Liver (tissue), 9 donors: ENCODE measurements around the gene HORMAD2. TPM values are rescaled to one million over a fixed set of nuclear protein-coding genes. Genes with fewer than 3 reads are reported as not detected.

Experiments used
- DNase-seq: peaks from one replicate; pipeline ENCODE4 v3.0.0-alpha.2; 2017; ENCODE audit warnings: low spot score
- H3K27ac ChIP-seq, 2 donors: one replicate each; pipeline ENCODE4 v1.7.0; 2013; ENCODE audit warnings: inconsistent platforms in 2 of 2, low read length in 2 of 2, control low read depth in 1 of 2, low read depth in 1 of 2, mild to moderate bottlenecking in 1 of 2
- H3K27me3 ChIP-seq, 4 donors: one replicate each; pipeline versions ENCODE4 v1.6.1 to v1.7.0; 2013; ENCODE audit warnings: low read length in 3 of 4, inconsistent platforms in 1 of 4, mild to moderate bottlenecking in 1 of 4, moderate library complexity in 1 of 4; ENCODE audit not compliant: control insufficient read depth in 4 of 4, insufficient read depth in 4 of 4
- H3K36me3 ChIP-seq, 4 donors: one replicate each; pipeline versions ENCODE4 v1.6.1 to v1.7.0; 2013; ENCODE audit warnings: low read length in 3 of 4, mild to moderate bottlenecking in 3 of 4, low read depth in 1 of 4, moderate library complexity in 1 of 4; ENCODE audit not compliant: control insufficient read depth in 4 of 4, insufficient read depth in 3 of 4
- H3K4me1 ChIP-seq, 4 donors: one replicate each; pipeline versions ENCODE4 v1.6.1 to v1.7.0; 2013; ENCODE audit warnings: low read length in 3 of 4, mild to moderate bottlenecking in 3 of 4, moderate library complexity in 1 of 4; ENCODE audit not compliant: control insufficient read depth in 4 of 4, insufficient read depth in 4 of 4
- H3K4me3 ChIP-seq, 3 donors: one replicate each; pipeline versions ENCODE4 v1.6.1 to v1.7.0; 2013; ENCODE audit warnings: low read length in 3 of 3, control low read depth in 1 of 3, low read depth in 1 of 3, mild to moderate bottlenecking in 1 of 3
- H3K9ac ChIP-seq, 2 donors: one replicate each; pipeline ENCODE4 v1.7.0; 2013; ENCODE audit warnings: low read length in 2 of 2, mild to moderate bottlenecking in 2 of 2, moderate library complexity in 2 of 2, control low read depth in 1 of 2, low read depth in 1 of 2
- H3K9me3 ChIP-seq, 4 donors: one replicate each; pipeline versions ENCODE4 v1.6.1 to v1.7.0; 2013; ENCODE audit warnings: low read length in 3 of 4; ENCODE audit not compliant: control insufficient read depth in 4 of 4
- ATF3 ChIP-seq: IDR thresholded peaks from 2 replicates; pipeline ENCODE4 v1.6.1; 2016; ENCODE audit warnings: antibody characterized with exemption
- CTCF ChIP-seq: fragments of 150-350 bp; IDR thresholded peaks from 2 replicates; pipeline ENCODE4 v1.5.1; 2017; ENCODE audit warnings: improper control_type of control experiment, low read depth, low read length; ENCODE audit not compliant: missing input control
- EGR1 ChIP-seq, 2 donors: IDR thresholded peaks; 2 replicates each; pipeline ENCODE4 v1.6.1; 2016 to 2018; ENCODE audit warnings: antibody characterized with exemption in 2 of 2, low read depth in 2 of 2
- FOXA1 ChIP-seq: IDR thresholded peaks from 2 replicates; pipeline ENCODE4 v1.6.1; 2016; ENCODE audit warnings: antibody characterized with exemption
- FOXA2 ChIP-seq: IDR thresholded peaks from 2 replicates; pipeline ENCODE4 v1.6.1; 2016; ENCODE audit warnings: antibody characterized with exemption
- GABPA ChIP-seq, 2 donors: IDR thresholded peaks in 1 of 2; conservative IDR thresholded peaks in 1 of 2; 2 replicates each; pipeline ENCODE4 v1.6.1; 2016; ENCODE audit warnings: antibody characterized with exemption in 2 of 2, mild to moderate bottlenecking in 1 of 2, moderate library complexity in 1 of 2
- HNF4A ChIP-seq, 2 donors: conservative IDR thresholded peaks; 2 replicates each; pipeline ENCODE4 v1.6.1; 2016; ENCODE audit warnings: antibody characterized with exemption in 2 of 2, mild to moderate bottlenecking in 2 of 2
- HNF4G ChIP-seq: IDR thresholded peaks from 2 replicates; pipeline ENCODE4 v1.6.1; 2016; ENCODE audit warnings: antibody characterized with exemption
- JUND ChIP-seq, 2 donors: IDR thresholded peaks; 2 replicates each; pipeline ENCODE4 v1.6.1; 2016; ENCODE audit warnings: antibody characterized with exemption in 2 of 2
- MAX ChIP-seq: IDR thresholded peaks from 2 replicates; pipeline ENCODE4 v1.6.1; 2016; ENCODE audit warnings: antibody characterized with exemption
- NR2F2 ChIP-seq: IDR thresholded peaks from 2 replicates; pipeline ENCODE4 v1.6.1; 2016; ENCODE audit warnings: antibody characterized with exemption
- RAD21 ChIP-seq, 2 donors: IDR thresholded peaks; 2 replicates each; pipeline ENCODE4 v1.6.1; 2016; ENCODE audit warnings: antibody characterized with exemption in 2 of 2, mild to moderate bottlenecking in 2 of 2
- REST ChIP-seq: IDR thresholded peaks from 2 replicates; pipeline ENCODE4 v1.6.1; 2016; ENCODE audit warnings: antibody characterized with exemption, mild to moderate bottlenecking
- RXRA ChIP-seq, 2 donors: IDR thresholded peaks; 2 replicates each; pipeline ENCODE4 v1.6.1; 2017 to 2018; ENCODE audit warnings: antibody characterized with exemption in 2 of 2, mild to moderate bottlenecking in 1 of 2
- SP1 ChIP-seq: IDR thresholded peaks from 2 replicates; pipeline ENCODE4 v1.6.1; 2018; ENCODE audit warnings: antibody characterized with exemption, mild to moderate bottlenecking
- TAF1 ChIP-seq: conservative IDR thresholded peaks from 2 replicates; pipeline ENCODE4 v1.6.1; 2016; ENCODE audit warnings: antibody characterized with exemption, mild to moderate bottlenecking
- YY1 ChIP-seq: IDR thresholded peaks from 2 replicates; pipeline ENCODE4 v1.6.1; 2016; ENCODE audit warnings: antibody characterized with exemption, mild to moderate bottlenecking
- ZBTB33 ChIP-seq: IDR thresholded peaks from 2 replicates; pipeline ENCODE4 v1.6.1; 2016; ENCODE audit warnings: antibody characterized with exemption
- WGBS: extraction: QIAGEN DNeasy Blood & Tissue Kit; methylation state at CpG from one replicate; pipeline ENCODE4 v1.1.7; 2013; 5-methylcytosine and 5-hydroxymethylcytosine counted together
- polyA plus RNA-seq, 2 donors: library from polyadenylated mRNA; stranded (reverse) in 1 of 2; unstranded in 1 of 2; fragments of 200-250 nt in 1 of 2; fragments of >200 nt in 1 of 2; fragmentation: Nextera tagmentation in 1 of 2; extraction: Ambion mirVana in 1 of 2; gene quantifications; one replicate each; pipeline versions ENCODE4 v1.2.1 to v1.2.3, GENCODE V29; 2013 to 2015
- total RNA-seq, 2 donors: library from RNA; depleted of rRNA; stranded (reverse); fragments of >200 nt; gene quantifications; one replicate each; pipeline ENCODE4 v1.2.3, GENCODE V29; 2014
- donor health status: healthy.
- donor health status: healthy.
- donor health status: healthy.
- donor health status: healthy.
- donor health status: healthy.

The HORMAD2 gene
- total and polyA plus RNA-seq, 4 donors: 0.44 to 2.8 (median 0.47) TPM; not detected in 1

- TF ChIP-seq GABPA (IDR thresholded peaks at IDR 0.05 in 1 of 2, conservative IDR thresholded peaks at IDR 0.05 in 1 of 2) (no peak), RXRA (IDR thresholded peaks at IDR 0.05) (no peak), RAD21 (IDR thresholded peaks at IDR 0.05) (no peak), FOXA1 (no peak), FOXA2 (no peak), HNF4G (no peak)
- no peaks in the 10 kb centered on the region for H3K36me3 ChIP-seq
- H3K9me3 ChIP-seq: no peaks in the 10 kb centered on the region
- H3K9ac ChIP-seq: no peak overlapping the region
- no peak for DNase-seq
- no peak overlapping the region for H3K4me3 ChIP-seq
- WGBS: 78% methylated on average over 26 of the region's 26 CpGs
- peak overlapping the region in 1 of 2 donors; percentile 20 for H3K27ac ChIP-seq
- no peaks in the 10 kb centered on the region for H3K4me1 ChIP-seq
- peaks cover 0 to 3% (median 0%) of the 10 kb centered on the region in 4 donors for H3K27me3 ChIP-seq
Measured at GRCh38 chr22:30221121-30221992, 141.1 kb downstream of the HORMAD2 start.

- WGBS: 82% methylated on average over 4 of the region's 4 CpGs
- no peak for DNase-seq
- no peaks in the 10 kb centered on the region for H3K36me3 ChIP-seq
- H3K4me1 ChIP-seq: no peaks in the 10 kb centered on the region
- H3K4me3 ChIP-seq: no peak overlapping the region
- H3K27me3 ChIP-seq: peaks cover 0 to 3% (median 0%) of the 10 kb centered on the region in 4 donors
- H3K9me3 ChIP-seq: no peaks in the 10 kb centered on the region
- TF ChIP-seq HNF4G (no peak), HNF4A (conservative IDR thresholded peaks at IDR 0.05) (no peak), YY1 (no peak), CTCF (no peak), SP1 (no peak), NR2F2 (no peak), FOXA1 (no peak), JUND (IDR thresholded peaks at IDR 0.05) (no peak), EGR1 (IDR thresholded peaks at IDR 0.05; ENCODE audit: low read depth in 2 of 2) (no peak), RAD21 (IDR thresholded peaks at IDR 0.05) (no peak), RXRA (IDR thresholded peaks at IDR 0.05) (no peak), MAX (no peak), FOXA2 (no peak), REST (no peak), TAF1 (no peak), ZBTB33 (no peak), ATF3 (no peak), GABPA (IDR thresholded peaks at IDR 0.05 in 1 of 2, conservative IDR thresholded peaks at IDR 0.05 in 1 of 2) (no peak)
- no peak overlapping the region for H3K27ac ChIP-seq
- H3K9ac ChIP-seq: no peak overlapping the region
Measured at GRCh38 chr22:30222321-30222720, 142.1 kb downstream of the HORMAD2 start.
